ENCODE results near the gene COX8A. TPM values are rescaled to one million over a fixed set of nuclear protein-coding genes. Genes with fewer than 3 reads are reported as not detected.
A peak's percentile ranks its signal among the peaks of the same experiment; 100 is the strongest.

COX8A gene
- total and polyA plus RNA-seq, 2 of the 13 experiments (the other 11 are each of a cell fraction or from before 2014, with no cell fraction given), result 202 to 406 TPM

DNA sequence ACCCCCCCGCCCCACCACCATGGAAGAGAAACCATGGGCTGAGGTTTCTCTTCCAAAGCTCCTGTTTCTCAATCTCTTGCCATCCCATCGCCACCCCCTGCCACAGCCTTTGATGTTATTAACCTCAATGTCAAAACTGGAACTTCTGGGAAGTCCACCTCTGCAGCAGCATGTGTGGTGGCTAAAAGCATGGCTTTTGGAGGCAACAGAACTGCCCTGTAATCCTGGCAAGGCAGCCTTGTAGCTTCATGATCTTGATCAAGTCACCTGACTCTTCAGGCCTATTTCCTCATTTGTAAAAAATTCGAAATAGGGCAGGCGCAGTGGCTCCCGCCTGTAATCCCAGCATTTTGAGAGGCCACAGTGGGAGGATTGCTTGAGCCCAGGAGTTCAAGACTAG lies 3.5 kb upstream of the COX8A start (continued):
- TF ChIP-seq NFKBIZ (CRISPR knock-in tag; IDR thresholded peaks at IDR 0.05) (0 out of 2 replicates have a peak, but pooled peaks have one; percentile 21), GTF2F1 (IDR thresholded peaks at IDR 0.05; ENCODE audit: low read length) (no peak), IKZF1 (IDR thresholded peaks at IDR 0.05) (no peak), CREM (IDR thresholded peaks at IDR 0.05) (no peak), CREM (CRISPR knock-in tag; IDR thresholded peaks at IDR 0.05) (no peak), ZNF44 (CRISPR knock-in tag; IDR thresholded peaks at IDR 0.05) (no peak), ADNP (CRISPR knock-in tag; IDR thresholded peaks at IDR 0.05) (no peak), CBX2 (IDR thresholded peaks at IDR 0.05; ENCODE audit: low read depth, low read length) (no peak), CBX2 (CRISPR knock-in tag; IDR thresholded peaks at IDR 0.05; ENCODE audit: low read depth) (no peak), TFAP4 (IDR thresholded peaks at IDR 0.05; ENCODE audit: borderline replicate concordance, low read depth) (no peak), THYN1 (CRISPR knock-in tag; IDR thresholded peaks at IDR 0.05; ENCODE audit: borderline replicate concordance, low read depth) (no peak), MAFF (IDR thresholded peaks at IDR 0.05; ENCODE audit: low read depth, low read length) (no peak), SATB2 (CRISPR knock-in tag; IDR thresholded peaks at IDR 0.05) (no peak), PHB2 (IDR thresholded peaks at IDR 0.05; ENCODE audit: partially characterized antibody) (no peak), GATAD2A (CRISPR knock-in tag; IDR thresholded peaks at IDR 0.05) (0 out of 2 replicates have a peak, but pooled peaks have one; percentile 30), ZGPAT (CRISPR knock-in tag; IDR thresholded peaks at IDR 0.05) (no peak), ZMYM3 (CRISPR knock-in tag; IDR thresholded peaks at IDR 0.05) (no peak), NCOA5 (CRISPR knock-in tag; IDR thresholded peaks at IDR 0.05) (no peak)
- TF ChIP-seq, protein P1, sequence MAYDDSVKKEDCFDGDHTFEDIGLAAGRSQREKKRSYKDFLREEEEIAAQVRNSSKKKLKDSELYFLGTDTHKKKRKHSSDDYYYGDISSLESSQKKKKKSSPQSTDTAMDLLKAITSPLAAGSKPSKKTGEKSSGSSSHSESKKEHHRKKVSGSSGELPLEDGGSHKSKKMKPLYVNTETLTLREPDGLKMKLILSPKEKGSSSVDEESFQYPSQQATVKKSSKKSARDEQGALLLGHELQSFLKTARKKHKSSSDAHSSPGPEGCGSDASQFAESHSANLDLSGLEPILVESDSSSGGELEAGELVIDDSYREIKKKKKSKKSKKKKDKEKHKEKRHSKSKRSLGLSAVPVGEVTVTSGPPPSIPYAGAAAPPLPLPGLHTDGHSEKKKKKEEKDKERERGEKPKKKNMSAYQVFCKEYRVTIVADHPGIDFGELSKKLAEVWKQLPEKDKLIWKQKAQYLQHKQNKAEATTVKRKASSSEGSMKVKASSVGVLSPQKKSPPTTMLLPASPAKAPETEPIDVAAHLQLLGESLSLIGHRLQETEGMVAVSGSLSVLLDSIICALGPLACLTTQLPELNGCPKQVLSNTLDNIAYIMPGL (CRISPR knock-in tag; IDR thresholded peaks at IDR 0.05; ENCODE audit: borderline replicate concordance in 1 of 2, low read depth in 1 of 2), result no peak
- TF ChIP-seq, protein P2, sequence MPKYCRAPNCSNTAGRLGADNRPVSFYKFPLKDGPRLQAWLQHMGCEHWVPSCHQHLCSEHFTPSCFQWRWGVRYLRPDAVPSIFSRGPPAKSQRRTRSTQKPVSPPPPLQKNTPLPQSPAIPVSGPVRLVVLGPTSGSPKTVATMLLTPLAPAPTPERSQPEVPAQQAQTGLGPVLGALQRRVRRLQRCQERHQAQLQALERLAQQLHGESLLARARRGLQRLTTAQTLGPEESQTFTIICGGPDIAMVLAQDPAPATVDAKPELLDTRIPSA (CRISPR knock-in tag; IDR thresholded peaks at IDR 0.05; ENCODE audit: borderline replicate concordance), result no peak

Data from HepG2 (cell line).